HEK293 (cell line): ENCODE measurements around the gene COL5A1.

Experiments
- CTCF ChIA-PET: fragments of 350-600 bp; formaldehyde crosslinking; extraction: SDS; loops from one replicate; lab custom pipeline; 2021; ENCODE audit warnings: antibody characterized with exemption; lab: Yijun Ruan, JAX
- POLR2A ChIA-PET: fragments of 300-600 bp; formaldehyde crosslinking; extraction: SDS; loops from one replicate; lab custom pipeline; 2020; ENCODE audit warnings: antibody characterized with exemption, inconsistent platforms; lab: Yijun Ruan, JAX
- H3K27ac ChIP-seq: fragments of 200-500 bp; sonication (Bioruptor generic); 2 replicates; pipeline ENCODE4 v1.5.1; 2014; ENCODE audit warnings: low read depth, low read length, control low read depth, inconsistent platforms; ENCODE audit errors: extremely low read depth
- H3K36me3 ChIP-seq, 2 experiments: fragments of 200-500 bp in 1 of 2; sonication (Bioruptor generic) in 1 of 2; 1 replicate in 1 of 2; 2 replicates in 1 of 2; pipeline ENCODE4 v1.5.1; 2014 to 2017; ENCODE audit warnings: inconsistent platforms in 2 of 2, low read length in 2 of 2; ENCODE audit not compliant: control insufficient read depth in 2 of 2, insufficient read depth in 1 of 2
- H3K4me1 ChIP-seq: fragments of 200-500 bp; sonication (Bioruptor generic); 2 replicates; pipeline ENCODE4 v1.5.1; 2014; ENCODE audit warnings: mild to moderate bottlenecking, low read length, inconsistent platforms; ENCODE audit not compliant: control insufficient read depth, insufficient read depth
- H3K4me3 ChIP-seq: 2 replicates; pipeline ENCODE4 v1.5.1; 2011; ENCODE audit warnings: low read depth, mild to moderate bottlenecking, control low read depth, low read length, moderate library complexity
- H3K9me3 ChIP-seq: fragments of 200-500 bp; sonication (Bioruptor generic); 2 replicates; pipeline ENCODE4 v1.5.1; 2014; ENCODE audit warnings: low read depth, low read length, inconsistent platforms; ENCODE audit not compliant: control insufficient read depth, insufficient read depth
- INSM2 ChIP-seq: fragments of 450-650 bp; formaldehyde crosslinking; IDR thresholded peaks from 2 replicates; pipeline ENCODE4 v1.5.1; 2016; ENCODE audit warnings: missing biosample characterization, missing genetic modification characterization
- MYNN ChIP-seq: fragments of 450-650 bp; formaldehyde crosslinking; IDR thresholded peaks from 2 replicates; pipeline ENCODE4 v1.5.1; 2016; ENCODE audit warnings: missing biosample characterization, missing genetic modification characterization, borderline replicate concordance
- MZF1 ChIP-seq: fragments of 450-650 bp; formaldehyde crosslinking; IDR thresholded peaks from 2 replicates; pipeline ENCODE4 v1.5.1; 2017; ENCODE audit warnings: missing biosample characterization, missing genetic modification characterization, borderline replicate concordance
- SCRT1 ChIP-seq: fragments of 450-650 bp; formaldehyde crosslinking; IDR thresholded peaks from 2 replicates; pipeline ENCODE4 v1.5.1; 2016; ENCODE audit warnings: missing biosample characterization, missing genetic modification characterization, borderline replicate concordance
- SCRT2 ChIP-seq: fragments of 450-650 bp; formaldehyde crosslinking; IDR thresholded peaks from 2 replicates; pipeline ENCODE4 v1.5.1; 2016; ENCODE audit warnings: missing biosample characterization, missing genetic modification characterization
- ZBTB20 ChIP-seq: fragments of 450-650 bp; formaldehyde crosslinking; IDR thresholded peaks from 2 replicates; pipeline ENCODE4 v1.5.1; 2016; ENCODE audit warnings: missing biosample characterization, missing genetic modification characterization
- ZFP41 ChIP-seq: fragments of 450-650 bp; formaldehyde crosslinking; IDR thresholded peaks from 2 replicates; pipeline ENCODE4 v1.5.1; 2016; ENCODE audit warnings: missing biosample characterization, missing genetic modification characterization, borderline replicate concordance
- ZNF121 ChIP-seq: fragments of 450-650 bp; formaldehyde crosslinking; IDR thresholded peaks from 2 replicates; pipeline ENCODE4 v1.5.1; 2016; ENCODE audit warnings: missing biosample characterization, missing genetic modification characterization
- ZNF133 ChIP-seq: fragments of 450-650 bp; formaldehyde crosslinking; IDR thresholded peaks from 2 replicates; pipeline ENCODE4 v1.5.1; 2016; ENCODE audit warnings: missing biosample characterization, missing genetic modification characterization
- ZNF23 ChIP-seq: fragments of 450-650 bp; formaldehyde crosslinking; IDR thresholded peaks from 2 replicates; pipeline ENCODE4 v1.5.1; 2016; ENCODE audit warnings: missing biosample characterization, missing genetic modification characterization, borderline replicate concordance
- ZNF24 ChIP-seq: fragments of 450-650 bp; formaldehyde crosslinking; IDR thresholded peaks from 2 replicates; pipeline ENCODE4 v1.5.1; 2016; ENCODE audit warnings: missing biosample characterization, missing genetic modification characterization
- ZNF341 ChIP-seq: fragments of 450-650 bp; formaldehyde crosslinking; IDR thresholded peaks from 2 replicates; pipeline ENCODE4; 2016; ENCODE audit warnings: low read depth, missing biosample characterization, missing genetic modification characterization
- ZNF354C ChIP-seq: fragments of 450-650 bp; formaldehyde crosslinking; IDR thresholded peaks from 2 replicates; pipeline ENCODE4 v1.5.1; 2016; ENCODE audit warnings: missing biosample characterization, missing genetic modification characterization, low read depth, borderline replicate concordance
- ZNF366 ChIP-seq: fragments of 450-650 bp; formaldehyde crosslinking; conservative IDR thresholded peaks from 2 replicates; pipeline ENCODE4 v1.5.1; 2016; ENCODE audit warnings: missing biosample characterization, missing genetic modification characterization
- ZNF426 ChIP-seq: fragments of 450-650 bp; formaldehyde crosslinking; IDR thresholded peaks from 2 replicates; pipeline ENCODE4 v1.5.1; 2017; ENCODE audit warnings: missing biosample characterization, missing genetic modification characterization, mild to moderate bottlenecking, inconsistent platforms, moderate library complexity
- ZNF521 ChIP-seq: fragments of 450-650 bp; formaldehyde crosslinking; IDR thresholded peaks from 2 replicates; pipeline ENCODE4 v1.5.1; 2017; ENCODE audit warnings: missing biosample characterization, mild to moderate bottlenecking, missing genetic modification characterization
- ZNF529 ChIP-seq: fragments of 450-650 bp; formaldehyde crosslinking; IDR thresholded peaks from 2 replicates; pipeline ENCODE4 v1.5.1; 2017; ENCODE audit warnings: missing genetic modification characterization, missing biosample characterization; ENCODE audit not compliant: insufficient replicate concordance
- ZNF555 ChIP-seq: fragments of 450-650 bp; formaldehyde crosslinking; conservative IDR thresholded peaks from 2 replicates; pipeline ENCODE4 v1.5.1; 2017; ENCODE audit warnings: missing biosample characterization, mild to moderate bottlenecking, missing genetic modification characterization, inconsistent platforms
- ZNF670 ChIP-seq: fragments of 450-650 bp; formaldehyde crosslinking; IDR thresholded peaks from 2 replicates; pipeline ENCODE4 v1.5.1; 2016; ENCODE audit warnings: missing biosample characterization, missing genetic modification characterization, low read depth
- ZNF747 ChIP-seq: fragments of 450-650 bp; formaldehyde crosslinking; IDR thresholded peaks from 2 replicates; pipeline ENCODE4 v1.5.1; 2016; ENCODE audit warnings: missing biosample characterization, missing genetic modification characterization
- ZNF76 ChIP-seq: fragments of 450-650 bp; formaldehyde crosslinking; IDR thresholded peaks from 2 replicates; pipeline ENCODE4; 2016; ENCODE audit warnings: low read depth, missing biosample characterization, missing genetic modification characterization, borderline replicate concordance
- ZNF777 ChIP-seq: fragments of 450-650 bp; formaldehyde crosslinking; IDR thresholded peaks from 2 replicates; pipeline ENCODE4 v1.5.1; 2017; ENCODE audit warnings: missing biosample characterization, missing genetic modification characterization, borderline replicate concordance
- ZNF791 ChIP-seq: fragments of 450-650 bp; formaldehyde crosslinking; IDR thresholded peaks from 2 replicates; pipeline ENCODE4 v1.5.1; 2016; ENCODE audit warnings: missing biosample characterization, missing genetic modification characterization
- TF ChIP-seq, protein P1 (sequence below): fragments of 450-650 bp; formaldehyde crosslinking; IDR thresholded peaks from 2 replicates; pipeline ENCODE4 v1.5.1; 2017; ENCODE audit warnings: missing biosample characterization, missing genetic modification characterization

The COL5A1 gene

DNA sequence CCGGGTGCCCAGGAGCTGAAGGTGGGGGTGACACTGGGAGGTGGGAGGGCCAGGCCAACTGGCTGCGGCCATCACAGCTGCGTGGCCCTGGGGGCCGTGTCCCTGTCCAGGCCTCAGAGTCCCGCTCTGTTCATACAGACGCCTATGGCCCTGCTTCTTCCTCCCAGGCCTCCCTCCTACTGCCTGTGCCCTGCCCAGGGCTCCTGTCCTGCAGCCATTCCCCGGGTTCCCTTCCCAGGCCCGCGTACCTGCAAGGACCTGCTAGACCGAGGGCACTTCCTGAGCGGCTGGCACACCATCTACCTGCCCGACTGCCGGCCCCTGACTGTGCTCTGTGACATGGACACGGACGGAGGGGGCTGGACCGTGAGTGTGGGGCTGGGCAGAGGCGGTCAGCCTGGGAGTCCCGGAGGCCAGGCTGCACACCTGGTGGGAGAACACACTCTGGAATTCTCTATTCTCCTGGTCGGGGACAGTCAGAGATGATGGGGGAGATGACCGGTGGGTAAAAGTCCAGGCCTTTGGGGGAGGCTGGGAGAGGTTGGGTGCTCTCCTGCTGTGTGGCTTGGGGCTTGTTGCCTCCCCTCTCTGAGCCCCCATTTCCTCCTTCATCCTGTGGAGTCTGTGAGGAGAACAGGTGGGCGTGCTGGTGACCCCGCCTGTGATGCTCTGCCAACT is 243.5 kb downstream of the COL5A1 start:
- POLR2A ChIA-PET, result no interaction called here
- no peak overlapping the region for H3K27ac ChIP-seq
- TF ChIP-seq ZNF555, result no peak
- TF ChIP-seq, protein P1, sequence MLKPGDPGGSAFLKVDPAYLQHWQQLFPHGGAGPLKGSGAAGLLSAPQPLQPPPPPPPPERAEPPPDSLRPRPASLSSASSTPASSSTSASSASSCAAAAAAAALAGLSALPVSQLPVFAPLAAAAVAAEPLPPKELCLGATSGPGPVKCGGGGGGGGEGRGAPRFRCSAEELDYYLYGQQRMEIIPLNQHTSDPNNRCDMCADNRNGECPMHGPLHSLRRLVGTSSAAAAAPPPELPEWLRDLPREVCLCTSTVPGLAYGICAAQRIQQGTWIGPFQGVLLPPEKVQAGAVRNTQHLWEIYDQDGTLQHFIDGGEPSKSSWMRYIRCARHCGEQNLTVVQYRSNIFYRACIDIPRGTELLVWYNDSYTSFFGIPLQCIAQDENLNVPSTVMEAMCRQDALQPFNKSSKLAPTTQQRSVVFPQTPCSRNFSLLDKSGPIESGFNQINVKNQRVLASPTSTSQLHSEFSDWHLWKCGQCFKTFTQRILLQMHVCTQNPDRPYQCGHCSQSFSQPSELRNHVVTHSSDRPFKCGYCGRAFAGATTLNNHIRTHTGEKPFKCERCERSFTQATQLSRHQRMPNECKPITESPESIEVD (tag by site-specific recombination), result no peak
- TF ChIP-seq, all 188 proteins: peak for 0
- H3K4me1 ChIP-seq, result no peaks in the 10 kb centered on the region
- no peaks in the 10 kb centered on the region for H3K9me3 ChIP-seq
- no peaks in the 10 kb centered on the region for H3K36me3 ChIP-seq
- CTCF ChIA-PET, result no interaction called here
- no peak overlapping the region for H3K4me3 ChIP-seq

DNA sequence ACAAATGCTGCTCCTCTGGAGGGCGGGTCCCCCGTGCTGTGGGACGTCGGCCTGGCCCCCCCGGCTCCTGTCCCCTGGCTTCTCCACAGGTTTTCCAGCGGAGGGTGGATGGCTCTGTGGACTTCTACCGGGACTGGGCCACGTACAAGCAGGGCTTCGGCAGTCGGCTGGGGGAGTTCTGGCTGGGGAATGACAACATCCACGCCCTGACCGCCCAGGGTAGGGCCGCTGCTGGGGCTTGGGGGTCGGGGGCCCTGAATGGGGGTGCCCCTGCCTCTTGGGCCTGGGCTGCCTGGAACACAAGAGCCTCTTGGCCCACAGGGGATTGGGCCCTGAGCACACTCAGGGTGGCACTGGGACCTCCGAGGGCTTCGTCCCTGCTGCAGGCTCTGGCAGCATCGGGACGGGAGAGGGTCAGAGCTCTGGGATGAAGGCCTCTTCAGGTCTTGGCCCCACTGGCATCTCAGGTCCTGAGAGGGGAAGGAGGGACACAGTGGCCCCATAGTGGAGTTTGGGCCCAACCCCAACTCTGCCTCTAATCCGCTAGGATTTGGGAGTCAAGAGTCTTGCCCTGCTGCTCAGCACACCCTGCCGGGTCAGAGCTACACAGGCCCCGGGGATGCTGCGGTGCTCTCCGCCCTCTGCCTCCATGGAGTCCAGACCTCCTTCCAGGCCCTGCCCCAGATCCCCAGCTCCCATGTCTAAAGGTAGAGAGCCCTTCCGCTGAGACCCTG is 244.2 kb downstream of the COL5A1 start:
- Histone ChIP-seq H3K9me3 (no peaks in the 10 kb centered on the region), H3K27ac (no peak overlapping the region), H3K4me1 (no peaks in the 10 kb centered on the region), H3K4me3 (no peak overlapping the region)
- ChIA-PET POLR2A (no interaction called here), CTCF (interaction anchor here (0.5 kb wide), 1 partner anchor 93 kb away, joined by 3 read pairs; no protein-coding TSS in a partner anchor)
- TF ChIP-seq ZNF24 (no peak), MZF1 (no peak), ZNF354C (tag by site-specific recombination) (no peak), ZNF23 (tag by site-specific recombination) (no peak), ZNF747 (tag by site-specific recombination) (no peak), ZNF521 (no peak), ZNF791 (tag by site-specific recombination) (no peak), SCRT2 (tag by site-specific recombination) (no peak), ZNF529 (tag by site-specific recombination) (no peak), ZBTB20 (tag by site-specific recombination) (no peak), ZNF133 (tag by site-specific recombination) (no peak), ZNF366 (tag by site-specific recombination) (no peak), ZNF777 (tag by site-specific recombination) (no peak), SCRT1 (tag by site-specific recombination) (no peak)
- TF ChIP-seq, all 188 proteins: peak for 0
- no peaks in the 10 kb centered on the region for H3K36me3 ChIP-seq

GRCh38 chr9:134886413-134886913 is 244.9 kb downstream of the COL5A1 start:
- no peak overlapping the region for H3K4me3 ChIP-seq

More at GRCh38 chr9:134886413-134886913, 244.9 kb downstream of the COL5A1 start:
- Histone ChIP-seq H3K4me1 (no peaks in the 10 kb centered on the region), H3K36me3 (no peaks in the 10 kb centered on the region), H3K27ac (no peak overlapping the region), H3K9me3 (no peaks in the 10 kb centered on the region)
- CTCF ChIA-PET, result interaction anchor here (0.5 kb wide), 1 partner anchor 93 kb away, joined by 3 read pairs; no protein-coding TSS in a partner anchor
- no peak for TF ChIP-seq ZNF121
- no peak for TF ChIP-seq ZNF76
- no peak for TF ChIP-seq MYNN (tag by site-specific recombination)
- no peak for TF ChIP-seq ZNF24
- no peak for TF ChIP-seq ZFP41 (tag by site-specific recombination)
- no peak for TF ChIP-seq ZNF670 (tag by site-specific recombination)
- no peak for TF ChIP-seq ZNF341 (tag by site-specific recombination)
- TF ChIP-seq INSM2 (tag by site-specific recombination), result no peak
- TF ChIP-seq ZNF426, result no peak
- POLR2A ChIA-PET, result interaction anchor here (1.4 kb wide), 1 partner anchor 10 kb away, joined by 5 read pairs; no protein-coding TSS in a partner anchor
